SJCRH30 (cell line): ENCODE measurements around the gene ECD. TPM values are rescaled to one million over a fixed set of nuclear protein-coding genes. Genes with fewer than 3 reads are reported as not detected.
A peak's percentile ranks its signal among the peaks of the same experiment; 100 is the strongest.

Experiments used
- DNase-seq, 2 experiments: peaks; one replicate each; pipeline ENCODE4 v3.0.0-alpha.2; 2015 to 2020
- H3K27ac ChIP-seq: fragments of 250-450 bp; sonication (Bioruptor Pico); 2 replicates; pipeline ENCODE4 v1.5.1; 2020; ENCODE audit warnings: mild to moderate bottlenecking, moderate library complexity
- H3K27me3 ChIP-seq: fragments of 250-450 bp; sonication (Bioruptor Pico); 2 replicates; pipeline ENCODE4 v1.5.1; 2020; ENCODE audit warnings: mild to moderate bottlenecking, moderate library complexity
- H3K36me3 ChIP-seq: fragments of 250-450 bp; sonication (Bioruptor Pico); 2 replicates; pipeline ENCODE4 v1.5.1; 2020; ENCODE audit warnings: mild to moderate bottlenecking, moderate library complexity
- H3K4me1 ChIP-seq: fragments of 250-450 bp; sonication (Bioruptor Pico); 2 replicates; pipeline ENCODE4 v1.5.1; 2020; ENCODE audit warnings: mild to moderate bottlenecking, moderate library complexity
- H3K4me3 ChIP-seq: fragments of 250-450 bp; sonication (Bioruptor Pico); 2 replicates; pipeline ENCODE4 v1.5.1; 2020; ENCODE audit warnings: mild to moderate bottlenecking, moderate library complexity
- H3K9me3 ChIP-seq: fragments of 250-450 bp; sonication (Bioruptor Pico); replicated peaks from 2 replicates; pipeline ENCODE4 v1.5.1; 2020; ENCODE audit warnings: mild to moderate bottlenecking, moderate library complexity
- total RNA-seq: library from RNA; depleted of rRNA; stranded (reverse); fragments of >200 nt; shearing (Covaris generic); gene quantifications from 2 replicates; pipeline ENCODE4 v1.2.3, GENCODE V29; 2014; rRNA removed

ECD gene
- total RNA-seq, result 47.9 and 48.0 TPM in 2 replicates

- peak within 1 kb of the TSS; percentile 91 for H3K4me3 ChIP-seq
- no peaks in the 10 kb centered on the region for H3K4me1 ChIP-seq
- no peaks in the 10 kb centered on the region for H3K9me3 ChIP-seq
- H3K27me3 ChIP-seq, result no peaks in the 10 kb centered on the region
- H3K27ac ChIP-seq, result peak within 1 kb of the TSS; percentile 64
- peak; percentile 93 to 94 for DNase-seq
- H3K36me3 ChIP-seq, result peaks cover 8% of the 10 kb centered on the region
These were observed at the start of gene ECD, which contains the start of gene FAM149B1 for GRCh38 chr10:73167783-73168464. Gene ECD, minus strand, starts transcription at chr10:73168008. Its CDS starts 4,071 bp downstream, at chr10:73163937. Gene FAM149B1, plus strand, starts transcription at chr10:73168119. Its CDS starts 221 bp downstream, at chr10:73168340.

- no peaks in the 10 kb centered on the region for H3K27me3 ChIP-seq
- DNase-seq, result no peak
- H3K4me3 ChIP-seq, result no peak overlapping the region
- H3K4me1 ChIP-seq, result no peaks in the 10 kb centered on the region
- H3K9me3 ChIP-seq, result 0 out of 2 replicates have a peak, but pooled peaks cover 3% of the 10 kb centered on the region
- H3K36me3 ChIP-seq, result no peaks in the 10 kb centered on the region
- H3K27ac ChIP-seq, result no peak overlapping the region
These were observed 47.9 kb upstream of the ECD start for GRCh38 chr10:73215749-73216148.

GRCh38 chr10:73211106-73211811, 43.5 kb upstream of the ECD start:
- Histone ChIP-seq H3K4me3 (no peak overlapping the region), H3K27me3 (no peaks in the 10 kb centered on the region), H3K9me3 (0 out of 2 replicates have a peak, but pooled peaks cover 3% of the 10 kb centered on the region), H3K27ac (no peak overlapping the region), H3K4me1 (no peaks in the 10 kb centered on the region), H3K36me3 (no peaks in the 10 kb centered on the region)
- DNase-seq, result no peak

- H3K36me3 ChIP-seq, result no peaks in the 10 kb centered on the region
- H3K4me3 ChIP-seq, result no peak overlapping the region
- no peaks in the 10 kb centered on the region for H3K27me3 ChIP-seq
- DNase-seq, result no peak
- H3K9me3 ChIP-seq, result no peaks in the 10 kb centered on the region
- no peak overlapping the region for H3K27ac ChIP-seq
- no peaks in the 10 kb centered on the region for H3K4me1 ChIP-seq
These were observed 42.7 kb upstream of the ECD start for GRCh38 chr10:73210395-73211105.

- no peak for DNase-seq
- no peaks in the 10 kb centered on the region for H3K4me1 ChIP-seq
- no peak overlapping the region for H3K4me3 ChIP-seq
- H3K27ac ChIP-seq, result no peak overlapping the region
- no peaks in the 10 kb centered on the region for H3K36me3 ChIP-seq
- H3K9me3 ChIP-seq, result 0 out of 2 replicates have a peak, but pooled peaks cover 3% of the 10 kb centered on the region
- H3K27me3 ChIP-seq, result no peaks in the 10 kb centered on the region
These were observed 41.9 kb upstream of the ECD start for GRCh38 chr10:73209705-73210104.

- no peaks in the 10 kb centered on the region for H3K27me3 ChIP-seq
- no peak overlapping the region for H3K27ac ChIP-seq
- no peak for DNase-seq
- no peak overlapping the region for H3K4me3 ChIP-seq
- H3K36me3 ChIP-seq, result no peaks in the 10 kb centered on the region
- H3K4me1 ChIP-seq, result no peaks in the 10 kb centered on the region
- H3K9me3 ChIP-seq, result 0 out of 2 replicates have a peak, but pooled peaks cover 3% of the 10 kb centered on the region
These were observed 40.1 kb upstream of the ECD start for GRCh38 chr10:73207883-73208282.

GRCh38 chr10:73206385-73206784, 38.6 kb upstream of the ECD start:
- 0 out of 2 replicates have a peak, but pooled peaks cover 3% of the 10 kb centered on the region for H3K9me3 ChIP-seq
- H3K36me3 ChIP-seq, result no peaks in the 10 kb centered on the region
- H3K4me1 ChIP-seq, result no peaks in the 10 kb centered on the region
- no peaks in the 10 kb centered on the region for H3K27me3 ChIP-seq
- no peak for DNase-seq
- H3K4me3 ChIP-seq, result no peak overlapping the region
- H3K27ac ChIP-seq, result no peak overlapping the region

GRCh38 chr10:73205890-73206289, 38.1 kb upstream of the ECD start:
- DNase-seq, result no peak

GRCh38 chr10:73205081-73205480, 37.3 kb upstream of the ECD start:
- no peaks in the 10 kb centered on the region for H3K36me3 ChIP-seq
- DNase-seq, result no peak
- H3K9me3 ChIP-seq, result 0 out of 2 replicates have a peak, but pooled peaks cover 3% of the 10 kb centered on the region
- H3K27me3 ChIP-seq, result no peaks in the 10 kb centered on the region
- H3K4me1 ChIP-seq, result no peaks in the 10 kb centered on the region
- no peak overlapping the region for H3K4me3 ChIP-seq
- no peak overlapping the region for H3K27ac ChIP-seq

More at GRCh38 chr10:73205890-73206289, 38.1 kb upstream of the ECD start:
- Histone ChIP-seq H3K4me3 (no peak overlapping the region), H3K27ac (no peak overlapping the region), H3K36me3 (no peaks in the 10 kb centered on the region), H3K27me3 (no peaks in the 10 kb centered on the region), H3K4me1 (no peaks in the 10 kb centered on the region), H3K9me3 (0 out of 2 replicates have a peak, but pooled peaks cover 3% of the 10 kb centered on the region)

GRCh38 chr10:73190188-73190587, 22.4 kb upstream of the ECD start:
- peaks cover 3% of the 10 kb centered on the region for H3K36me3 ChIP-seq
- no peak overlapping the region for H3K4me3 ChIP-seq
- H3K27me3 ChIP-seq, result no peaks in the 10 kb centered on the region
- H3K4me1 ChIP-seq, result no peaks in the 10 kb centered on the region
- no peak for DNase-seq
- no peak overlapping the region for H3K27ac ChIP-seq
- H3K9me3 ChIP-seq, result no peaks in the 10 kb centered on the region

- H3K4me3 ChIP-seq, result no peak overlapping the region
- no peaks in the 10 kb centered on the region for H3K4me1 ChIP-seq
- no peak for DNase-seq
- H3K36me3 ChIP-seq, result peaks cover 6% of the 10 kb centered on the region
- H3K27me3 ChIP-seq, result no peaks in the 10 kb centered on the region
- H3K27ac ChIP-seq, result no peak overlapping the region
- 0 out of 2 replicates have a peak, but pooled peaks cover 5% of the 10 kb centered on the region for H3K9me3 ChIP-seq
These were observed 18.5 kb upstream of the ECD start for GRCh38 chr10:73186266-73186665.

GRCh38 chr10:73183667-73184281, 16.0 kb upstream of the ECD start:
- H3K4me3 ChIP-seq, result no peak overlapping the region
- 0 out of 2 replicates have a peak, but pooled peaks cover 5% of the 10 kb centered on the region for H3K9me3 ChIP-seq
- H3K27me3 ChIP-seq, result no peaks in the 10 kb centered on the region
- H3K36me3 ChIP-seq, result peaks cover 8% of the 10 kb centered on the region
- no peaks in the 10 kb centered on the region for H3K4me1 ChIP-seq
- H3K27ac ChIP-seq, result no peak overlapping the region
- no peak for DNase-seq

GRCh38 chr10:73182568-73182967, 14.8 kb upstream of the ECD start:
- Histone ChIP-seq H3K27ac (no peak overlapping the region), H3K4me3 (no peak overlapping the region), H3K9me3 (0 out of 2 replicates have a peak, but pooled peaks cover 5% of the 10 kb centered on the region), H3K4me1 (no peaks in the 10 kb centered on the region), H3K36me3 (peaks cover 8% of the 10 kb centered on the region), H3K27me3 (no peaks in the 10 kb centered on the region)
- DNase-seq, result no peak

- Histone ChIP-seq H3K27ac (no peak overlapping the region), H3K4me1 (no peaks in the 10 kb centered on the region), H3K4me3 (no peak overlapping the region), H3K27me3 (no peaks in the 10 kb centered on the region), H3K9me3 (no peaks in the 10 kb centered on the region), H3K36me3 (peaks cover 3% of the 10 kb centered on the region; the same call in 1 of the 2 replicates)
- DNase-seq, result no peak
These were observed 6.5 kb upstream of the ECD start for GRCh38 chr10:73174148-73174925.
